Small intestine (tissue), 16 donors: ENCODE measurements around the gene FBXW8. TPM values are rescaled to one million over a fixed set of nuclear protein-coding genes. Genes with fewer than 3 reads are reported as not detected.

Experiments used
- DNase-seq, 2 donors: peaks; one replicate each; pipeline versions ENCODE4 v3.0.0 to v3.0.0-alpha.2; 2013
- FAIRE-seq: peaks from 2 replicates; lab custom pipeline; 2012; peaks lifted over from hg19 to GRCh38; lab: Jason Lieb, UNC
- H3K27ac ChIP-seq, 3 donors: one replicate each; pipeline ENCODE4 v1.5.1; 2013; ENCODE audit warnings: low read length in 2 of 3, mild to moderate bottlenecking in 2 of 3, control low read depth in 1 of 3, inconsistent platforms in 1 of 3, low read depth in 1 of 3, moderate library complexity in 1 of 3
- H3K27me3 ChIP-seq, 3 donors: one replicate each; pipeline ENCODE4 v1.6.1; 2013; ENCODE audit warnings: low read length in 3 of 3, inconsistent platforms in 1 of 3; ENCODE audit not compliant: control insufficient read depth in 3 of 3, insufficient read depth in 3 of 3
- H3K36me3 ChIP-seq, 3 donors: one replicate each; pipeline ENCODE4 v1.6.1; 2013; ENCODE audit warnings: low read length in 3 of 3, inconsistent platforms in 1 of 3, low read depth in 1 of 3, mild to moderate bottlenecking in 1 of 3, moderate library complexity in 1 of 3; ENCODE audit not compliant: control insufficient read depth in 3 of 3, insufficient read depth in 2 of 3
- H3K4me1 ChIP-seq, 3 donors: one replicate each; pipeline ENCODE4 v1.6.1; 2013; ENCODE audit warnings: low read length in 2 of 3, inconsistent platforms in 1 of 3, low read depth in 1 of 3, mild to moderate bottlenecking in 1 of 3, moderate library complexity in 1 of 3; ENCODE audit not compliant: control insufficient read depth in 3 of 3, insufficient read depth in 2 of 3
- H3K4me3 ChIP-seq, 3 donors: one replicate each; pipeline ENCODE4 v1.5.1; 2013; ENCODE audit warnings: low read length in 3 of 3, control low read depth in 1 of 3, inconsistent platforms in 1 of 3, low read depth in 1 of 3, mild to moderate bottlenecking in 1 of 3, moderate library complexity in 1 of 3
- H3K9me3 ChIP-seq, 2 donors: one replicate each; pipeline ENCODE4 v1.6.1; 2013; ENCODE audit warnings: low read depth in 1 of 2, low read length in 1 of 2; ENCODE audit not compliant: control insufficient read depth in 2 of 2, insufficient read depth in 1 of 2
- WGBS, 3 donors: extraction: QIAGEN DNeasy Blood & Tissue Kit; methylation state at CpG; one replicate each; pipeline ENCODE4 v1.1.7; 2013; 5-methylcytosine and 5-hydroxymethylcytosine counted together
- long read RNA-seq, 10 donors: transcript quantifications; one replicate each; lab custom pipeline, GENCODE V29; 2026
- polyA plus RNA-seq, 4 donors: library from polyadenylated mRNA; stranded (reverse) in 3 of 4; unstranded in 1 of 4; fragments of 200-250 nt in 3 of 4; fragments of 120-200 nt in 1 of 4; gene quantifications; one replicate each; pipeline versions ENCODE4 v1.2.1 to v1.2.3, GENCODE V29; 2013
- donor health status: healthy with polysubstance abuse.
- donor health status: control.
- donor health status: control.
- donor health status: Bipolar disorder and iron deficiency.
- donor health status: healthy.

FBXW8 gene
- polyA plus RNA-seq: 10 to 100 TPM in 1 of 4 donors, 1 to 10 TPM in 3; 1.1 to 13.1 (median 3.5) TPM
- long read RNA-seq, donor 1, full-length matches to known transcripts: 3 of 9 reads
- long read RNA-seq, donor 1, partial matches to known transcripts: 6 of 9 reads
- long read RNA-seq, donor 1, other reads (novel, unspliced or antisense): 0 of 9 reads
- long read RNA-seq, donor 2: 0 reads
- long read RNA-seq, donor 3, full-length matches to known transcripts: 2 of 2 reads
- long read RNA-seq, donor 3, partial matches to known transcripts: 0 of 2 reads
- long read RNA-seq, donor 3, other reads (novel, unspliced or antisense): 0 of 2 reads
- long read RNA-seq, donor 4: 0 reads
- long read RNA-seq, donor 5: 0 reads
- long read RNA-seq, donor 6, partial matches to known transcripts: 0 of 1 reads
- long read RNA-seq, donor 6, other reads (novel, unspliced or antisense): 0 of 1 reads
- long read RNA-seq, donor 7: 0 reads
- long read RNA-seq, donor 8: 0 reads
- long read RNA-seq, donor 9: 0 reads
- long read RNA-seq, donor 10, full-length matches to known transcripts: 4 of 11 reads
- long read RNA-seq, donor 10, partial matches to known transcripts: 7 of 11 reads
- long read RNA-seq, donor 10, other reads (novel, unspliced or antisense): 0 of 11 reads

DNA sequence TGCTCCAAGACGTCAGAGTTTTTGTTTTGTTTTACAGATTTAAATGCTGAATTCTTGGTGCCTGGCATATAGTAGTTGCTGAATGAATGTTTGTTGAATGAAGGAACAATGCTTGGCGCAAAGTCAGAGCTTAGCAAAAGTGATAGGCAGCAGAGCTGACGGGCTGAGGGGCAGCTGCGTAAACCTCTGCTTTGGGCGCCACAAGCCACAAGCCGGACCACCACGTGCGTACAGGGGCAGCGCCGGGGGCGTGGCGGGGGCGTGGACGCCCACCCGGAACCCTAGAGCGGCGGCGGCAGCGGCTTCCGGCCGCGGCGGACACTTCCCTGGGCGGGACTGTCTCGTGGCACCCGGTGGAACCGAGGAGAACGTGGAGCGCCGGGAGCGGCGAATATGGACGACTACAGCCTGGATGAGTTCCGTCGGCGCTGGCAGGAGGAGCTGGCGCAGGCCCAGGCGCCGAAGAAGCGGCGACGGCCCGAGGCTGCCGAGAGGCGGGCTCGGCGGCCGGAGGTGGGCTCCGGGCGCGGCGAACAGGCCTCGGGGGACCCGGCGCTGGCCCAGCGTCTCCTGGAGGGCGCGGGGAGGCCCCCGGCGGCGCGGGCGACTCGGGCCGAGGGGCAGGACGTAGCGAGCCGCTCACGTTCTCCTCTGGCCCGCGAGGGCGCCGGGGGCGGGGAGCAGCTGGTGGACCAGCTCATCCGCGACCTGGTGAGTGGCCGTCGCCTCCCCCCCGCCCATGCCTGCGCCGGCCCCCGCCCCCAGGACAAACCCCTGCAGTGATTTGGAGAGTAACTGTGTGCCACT is at the start of gene FBXW8:
TSS of gene FBXW8 (plus strand) at position 306 of the 807 bp plus-strand sequence. CDS start at position 394, 88 bp downstream.
- Histone ChIP-seq H3K9me3 (no peaks in the 10 kb centered on the region), H3K4me3 (peak within 1 kb of the TSS; percentile 55 to 99 (median 79)), H3K36me3 (peaks cover 0 to 5% (median 0%) of the 10 kb centered on the region in 3 donors), H3K4me1 (peaks cover 0 to 4% (median 0%) of the 10 kb centered on the region in 3 donors), H3K27me3 (peaks cover 0 to 2% (median 0%) of the 10 kb centered on the region in 3 donors), H3K27ac (peak within 1 kb of the TSS in 1 of 3 donors; percentile 52)
- peak; percentile 62 to 89 for DNase-seq
- 0 to 1% (median 0%) methylated on average over 63 to 82 of the region's 82 CpGs for WGBS, 3 donors
- no peak for FAIRE-seq

DNA sequence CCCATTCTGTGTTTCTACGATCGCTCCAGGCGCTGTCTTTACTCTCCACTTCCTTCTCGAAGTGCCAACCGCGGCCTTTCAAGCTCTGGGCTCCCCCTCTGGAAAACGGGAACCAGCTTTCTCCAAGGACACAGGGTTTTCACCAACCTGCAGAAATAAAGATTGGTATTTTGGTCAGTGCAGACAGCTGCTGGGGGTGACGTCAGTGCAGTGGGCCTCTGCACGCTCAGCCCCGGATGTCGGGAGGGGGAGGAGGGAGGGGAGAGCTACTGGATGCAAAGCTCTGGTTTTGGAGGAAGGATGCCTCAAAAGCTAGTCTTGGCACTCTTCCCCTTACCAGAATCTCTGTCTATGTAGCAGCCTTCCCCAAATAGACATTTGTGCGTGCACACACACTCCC is 49.4 kb upstream of the FBXW8 start:
- FAIRE-seq (no peak), DNase-seq (peak in 1 of 2 donors; percentile 36)
- Histone ChIP-seq H3K4me1 (no peaks in the 10 kb centered on the region), H3K9me3 (no peaks in the 10 kb centered on the region), H3K27me3 (peaks cover 0 to 14% (median 0%) of the 10 kb centered on the region in 3 donors), H3K27ac (no peak overlapping the region), H3K4me3 (no peak overlapping the region), H3K36me3 (no peaks in the 10 kb centered on the region)
- whole genome bisulfite sequencing, 3 donors: 27 to 60% (median 41%) methylated on average over 12 of the region's 12 CpGs

DNA sequence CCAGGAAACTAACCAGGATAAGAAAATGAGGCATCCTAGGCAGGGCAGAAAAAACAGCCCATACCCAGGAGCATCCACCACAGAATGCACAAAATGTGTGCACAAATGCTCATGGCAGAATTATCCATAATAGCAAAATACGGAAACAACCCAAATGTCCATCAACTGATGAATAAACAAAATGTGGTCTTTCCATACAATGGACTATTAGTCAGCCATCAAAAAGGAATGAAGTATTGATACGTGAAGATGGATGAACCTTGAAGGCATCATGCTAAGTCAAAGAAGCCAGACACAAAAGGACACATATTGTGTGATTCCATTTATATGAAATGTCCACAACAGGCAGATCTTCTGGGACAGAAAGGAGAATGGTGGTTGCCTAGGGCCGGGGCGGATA is 48.6 kb upstream of the FBXW8 start:
- no peak overlapping the region for H3K4me3 ChIP-seq
- H3K27me3 ChIP-seq: peaks cover 0 to 15% (median 0%) of the 10 kb centered on the region in 3 donors
- H3K27ac ChIP-seq: no peak overlapping the region
- no peaks in the 10 kb centered on the region for H3K36me3 ChIP-seq
- WGBS, 3 donors: 89 to 94% (median 92%) methylated on average over 4 of the region's 4 CpGs
- no peaks in the 10 kb centered on the region for H3K4me1 ChIP-seq
- DNase-seq: no peak
- FAIRE-seq: no peak
- no peaks in the 10 kb centered on the region for H3K9me3 ChIP-seq

DNA sequence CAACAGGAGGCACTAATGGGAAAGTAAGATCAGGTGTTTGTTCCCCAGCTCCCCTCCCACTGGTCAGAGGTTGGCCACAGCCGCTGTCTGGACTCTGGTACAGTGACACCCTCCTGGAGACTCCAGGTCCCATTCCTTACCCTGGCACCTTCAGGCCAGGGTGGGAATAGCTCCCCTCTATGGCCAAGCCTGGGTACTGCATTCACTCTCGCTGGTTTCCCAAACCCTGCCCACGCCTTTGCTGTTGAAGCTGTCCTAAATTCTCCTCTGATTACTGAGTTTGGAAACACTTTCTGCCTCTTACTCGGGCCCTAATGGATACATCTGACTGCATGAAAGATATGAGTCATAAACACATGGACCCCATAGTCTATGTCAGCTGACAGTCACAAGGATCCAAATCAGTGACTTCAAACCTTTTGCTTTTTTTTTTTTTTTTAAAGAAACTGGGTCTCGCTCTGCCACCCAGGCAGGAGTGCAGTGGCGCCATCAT is 47.4 kb upstream of the FBXW8 start:
- WGBS, 3 donors: 34 to 44% (median 43%) methylated on average over 6 of the region's 6 CpGs
- Histone ChIP-seq H3K27ac (no peak overlapping the region), H3K4me1 (no peaks in the 10 kb centered on the region), H3K36me3 (no peaks in the 10 kb centered on the region), H3K4me3 (no peak overlapping the region), H3K9me3 (no peaks in the 10 kb centered on the region), H3K27me3 (peaks cover 0 to 12% (median 0%) of the 10 kb centered on the region in 3 donors)
- peak; percentile 42 to 46 for DNase-seq
- FAIRE-seq: no peak

GRCh38 chr12:116864371-116865160 is 46.2 kb upstream of the FBXW8 start:
- H3K27ac ChIP-seq: no peak overlapping the region
- DNase-seq (no peak), FAIRE-seq (no peak)
- H3K27me3 ChIP-seq: peaks cover 0 to 2% (median 0%) of the 10 kb centered on the region in 3 donors
- 62 to 71% (median 65%) methylated on average over 13 of the region's 13 CpGs for WGBS, 3 donors
- no peaks in the 10 kb centered on the region for H3K36me3 ChIP-seq
- no peaks in the 10 kb centered on the region for H3K9me3 ChIP-seq
- H3K4me3 ChIP-seq: no peak overlapping the region
- H3K4me1 ChIP-seq: no peaks in the 10 kb centered on the region

- FAIRE-seq (no peak), DNase-seq (no peak)
- H3K36me3 ChIP-seq: no peaks in the 10 kb centered on the region
- peaks cover 0 to 2% (median 0%) of the 10 kb centered on the region in 3 donors for H3K27me3 ChIP-seq
- H3K27ac ChIP-seq: no peak overlapping the region
- no peaks in the 10 kb centered on the region for H3K9me3 ChIP-seq
- 84 to 91% (median 91%) methylated on average over 2 of the region's 2 CpGs for WGBS, 3 donors
- no peak overlapping the region for H3K4me3 ChIP-seq
- H3K4me1 ChIP-seq: no peaks in the 10 kb centered on the region
Observed at GRCh38 chr12:116867523-116867922, 43.2 kb upstream of the FBXW8 start.

DNA sequence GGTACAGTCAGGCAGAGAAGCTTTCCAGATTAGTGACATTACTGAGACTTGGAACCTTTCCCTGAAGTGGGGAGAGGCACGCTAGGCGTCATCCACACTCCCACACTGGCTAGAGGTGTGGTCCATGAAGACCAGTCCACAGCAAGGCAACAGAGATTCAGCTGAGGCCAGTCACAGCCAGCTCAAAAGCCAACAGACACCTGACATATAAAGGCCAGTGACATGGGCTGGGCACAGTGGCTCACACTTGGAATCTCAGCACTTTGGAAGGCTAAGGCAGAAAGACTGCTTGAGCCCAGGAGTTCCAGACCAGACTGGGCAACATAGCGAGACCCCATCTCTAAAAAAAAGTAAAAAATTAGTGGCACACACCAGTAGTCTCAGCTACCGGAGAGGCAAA is 40.4 kb upstream of the FBXW8 start:
- WGBS, 3 donors: 56 to 65% (median 56%) methylated on average over 4 of the region's 4 CpGs
- FAIRE-seq (no peak), DNase-seq (no peak)
- Histone ChIP-seq H3K27me3 (peaks cover 0 to 5% (median 2%) of the 10 kb centered on the region in 3 donors), H3K9me3 (peaks cover 0 to 6% of the 10 kb centered on the region in 2 donors), H3K36me3 (no peaks in the 10 kb centered on the region), H3K4me1 (no peaks in the 10 kb centered on the region), H3K27ac (no peak overlapping the region), H3K4me3 (no peak overlapping the region)
